Astrocyte of the cerebellum (primary cell): ENCODE data around the gene CNNM2.

Experiments used
- DNase-seq: peaks from one replicate; pipeline ENCODE4 v3.0.0-alpha.2; 2011; ENCODE audit warnings: low read depth
- H3K4me3 ChIP-seq: 2 replicates; pipeline ENCODE4 v1.5.1; 2011; ENCODE audit warnings: mild to moderate bottlenecking, low read depth, low read length, moderate library complexity
- CTCF ChIP-seq: IDR thresholded peaks from 2 replicates; pipeline ENCODE4 v1.5.1; 2012; ENCODE audit warnings: low read length, low read depth, moderate library complexity, mild to moderate bottlenecking; ENCODE audit errors: missing control alignments
- in situ Hi-C: cut with HindIII; loops from 2 replicates; pipeline ENCODE4 v1.10.0; 2017; ENCODE audit warnings: low sequenced_read_pairs

Gene CNNM2

GRCh38 chr10:102917962-102918816, at the start of gene CNNM2:
CNNM2 (plus strand) TSS chr10:102918294; CDS start chr10:102918481, 187 bp downstream.
- in situ Hi-C loops: loop anchor here (25.0 kb wide), 1 partner anchor 144 kb away; no protein-coding TSS in a partner anchor
- peak; percentile 99 for DNase-seq
- no peak for TF ChIP-seq CTCF

GRCh38 chr10:102868911-102869257, 49.2 kb upstream of the CNNM2 start:
- no peak for TF ChIP-seq CTCF
- no peak for DNase-seq
- in situ Hi-C loops: no loop called here
- peak overlapping the region; percentile 49 for H3K4me3 ChIP-seq

More at GRCh38 chr10:102917962-102918816, at the start of gene CNNM2:
- H3K4me3 ChIP-seq: peak within 1 kb of the TSS; percentile 75

GRCh38 chr10:102869258-102870198, 48.6 kb upstream of the CNNM2 start, which contains the start of gene AS3MT:
AS3MT (plus strand) TSS chr10:102869470; CDS start chr10:102869593, 123 bp downstream.
- DNase-seq: no peak
- TF ChIP-seq CTCF: no peak
- H3K4me3 ChIP-seq: peak within 1 kb of the TSS; percentile 49
- in situ Hi-C loops: no loop called here

- H3K4me3 ChIP-seq: peak overlapping the region; percentile 49
- in situ Hi-C loops: no loop called here
- no peak for TF ChIP-seq CTCF
- no peak for DNase-seq
These were observed 47.9 kb upstream of the CNNM2 start for GRCh38 chr10:102870221-102870620.

GRCh38 chr10:102872163-102872562, 45.9 kb upstream of the CNNM2 start:
- in situ Hi-C loops: no loop called here
- no peak for TF ChIP-seq CTCF
- DNase-seq: no peak
- H3K4me3 ChIP-seq: no peak overlapping the region

GRCh38 chr10:102876747-102877153, 41.3 kb upstream of the CNNM2 start:
- in situ Hi-C loops: no loop called here
- no peak for TF ChIP-seq CTCF
- no peak overlapping the region for H3K4me3 ChIP-seq
- DNase-seq: no peak
